GM12892 (cell line): ENCODE data around the gene MRPL38.
"Not testable (repeated sequence)": the region's sequence is repeated elsewhere in the genome, so short reads cannot be mapped to it uniquely, and the experiment has no call there.

Source experiments
- POLR2A ChIP-seq: IDR thresholded peaks from 2 replicates; pipeline ENCODE4 v1.6.1; 2011; ENCODE audit warnings: low read depth, low read length, control low read depth
- POLR2AphosphoS5 ChIP-seq: IDR thresholded peaks from 2 replicates; pipeline ENCODE4 v1.6.1; 2011; ENCODE audit warnings: low read depth, low read length, control low read depth
- TAF1 ChIP-seq: IDR thresholded peaks from 2 replicates; pipeline ENCODE4 v1.6.1; 2011; ENCODE audit warnings: low read depth, mild to moderate bottlenecking, control low read depth, low read length, borderline replicate concordance

GRCh38 chr17:75868730-75869281 is 35.9 kb downstream of the MRPL38 start:
- not testable (repeated sequence) for TF ChIP-seq POLR2AphosphoS5, POLR2A, TAF1
